Activated CD4-positive, CD25-positive, alpha-beta regulatory T cell (primary cell): ENCODE results near the gene DPY19L2.
"Not testable (repeated sequence)": the region's sequence is repeated elsewhere in the genome, so short reads cannot be mapped to it uniquely, and the experiment has no call there.

Source experiments
- DNase-seq, 4 experiments: peaks; one replicate each; lab custom pipeline; 2025; lab: John Stamatoyannopoulos, UW

Gene DPY19L2

GRCh38 chr12:63663005-63663404 is 5.3 kb downstream of the DPY19L2 start:
- DNase-seq = not testable (repeated sequence)

- DNase-seq = not testable (repeated sequence)
These were observed 9.8 kb downstream of the DPY19L2 start for GRCh38 chr12:63658501-63658900.

GRCh38 chr12:63656407-63656806 is 11.9 kb downstream of the DPY19L2 start:
- not testable (repeated sequence) for DNase-seq

GRCh38 chr12:63655543-63656257 is 12.6 kb downstream of the DPY19L2 start:
- not testable (repeated sequence) for DNase-seq

GRCh38 chr12:63654481-63654880 is 13.8 kb downstream of the DPY19L2 start:
- not testable (repeated sequence) for DNase-seq

GRCh38 chr12:63649517-63649916 is 18.8 kb downstream of the DPY19L2 start:
- DNase-seq = not testable (repeated sequence)

- not testable (repeated sequence) for DNase-seq
These were observed 24.7 kb downstream of the DPY19L2 start for GRCh38 chr12:63643381-63644140.

GRCh38 chr12:63624258-63624657 is 44.0 kb downstream of the DPY19L2 start:
- not testable (repeated sequence) for DNase-seq

- not testable (repeated sequence) for DNase-seq
These were observed 52.7 kb downstream of the DPY19L2 start for GRCh38 chr12:63615544-63615943.

- not testable (repeated sequence) for DNase-seq
These were observed 57.0 kb downstream of the DPY19L2 start for GRCh38 chr12:63611285-63611684.

- DNase-seq = not testable (repeated sequence)
These were observed 59.0 kb downstream of the DPY19L2 start for GRCh38 chr12:63609281-63609680.

GRCh38 chr12:63604985-63605384 is 63.3 kb downstream of the DPY19L2 start:
- not testable (repeated sequence) for DNase-seq

- DNase-seq = not testable (repeated sequence)
These were observed 73.5 kb downstream of the DPY19L2 start for GRCh38 chr12:63594828-63595227.

- DNase-seq = not testable (repeated sequence)
These were observed 83.9 kb downstream of the DPY19L2 start for GRCh38 chr12:63584426-63584825.

GRCh38 chr12:63583289-63583688 is 85.0 kb downstream of the DPY19L2 start:
- not testable (repeated sequence) for DNase-seq

- not testable (repeated sequence) for DNase-seq
These were observed 90.7 kb downstream of the DPY19L2 start for GRCh38 chr12:63577631-63578030.

GRCh38 chr12:63572038-63572437 is 96.3 kb downstream of the DPY19L2 start:
- not testable (repeated sequence) for DNase-seq

- not testable (repeated sequence) for DNase-seq
These were observed 109.8 kb downstream of the DPY19L2 start for GRCh38 chr12:63558445-63558844.

GRCh38 chr12:63551397-63551796 is 116.9 kb downstream of the DPY19L2 start:
- DNase-seq = not testable (repeated sequence)

GRCh38 chr12:63549034-63549433 is 119.3 kb downstream of the DPY19L2 start:
- not testable (repeated sequence) for DNase-seq

- not testable (repeated sequence) for DNase-seq
These were observed 122.9 kb downstream of the DPY19L2 start for GRCh38 chr12:63545298-63545916.

GRCh38 chr12:63538656-63539055 is 129.6 kb downstream of the DPY19L2 start:
- DNase-seq = not testable (repeated sequence)
